ENCODE measurements around the gene OSTF1. TPM values are rescaled to one million over a fixed set of nuclear protein-coding genes. Genes with fewer than 3 reads are reported as not detected.

OSTF1 gene
- total and polyA plus RNA-seq, 12 donors = 15.8 to 37.7 (median 20.7) TPM

- 90% methylated on average over 4 of the region's 4 CpGs for WGBS, 2 donors
- Histone ChIP-seq H3K36me3 (peaks cover 0 to 84% (median 27%) of the 10 kb centered on the region in 9 donors), H3K4me3 (no peak overlapping the region), H3K4me1 (no peaks in the 10 kb centered on the region), H3K27ac (no peak overlapping the region), H3K9me3 (no peaks in the 10 kb centered on the region), H3K27me3 (no peaks in the 10 kb centered on the region)
- intact Hi-C loops (cut with DNase I) = no loop called here
- ATAC-seq (no peak), DNase-seq (no peak)
- TF ChIP-seq, protein P1, sequence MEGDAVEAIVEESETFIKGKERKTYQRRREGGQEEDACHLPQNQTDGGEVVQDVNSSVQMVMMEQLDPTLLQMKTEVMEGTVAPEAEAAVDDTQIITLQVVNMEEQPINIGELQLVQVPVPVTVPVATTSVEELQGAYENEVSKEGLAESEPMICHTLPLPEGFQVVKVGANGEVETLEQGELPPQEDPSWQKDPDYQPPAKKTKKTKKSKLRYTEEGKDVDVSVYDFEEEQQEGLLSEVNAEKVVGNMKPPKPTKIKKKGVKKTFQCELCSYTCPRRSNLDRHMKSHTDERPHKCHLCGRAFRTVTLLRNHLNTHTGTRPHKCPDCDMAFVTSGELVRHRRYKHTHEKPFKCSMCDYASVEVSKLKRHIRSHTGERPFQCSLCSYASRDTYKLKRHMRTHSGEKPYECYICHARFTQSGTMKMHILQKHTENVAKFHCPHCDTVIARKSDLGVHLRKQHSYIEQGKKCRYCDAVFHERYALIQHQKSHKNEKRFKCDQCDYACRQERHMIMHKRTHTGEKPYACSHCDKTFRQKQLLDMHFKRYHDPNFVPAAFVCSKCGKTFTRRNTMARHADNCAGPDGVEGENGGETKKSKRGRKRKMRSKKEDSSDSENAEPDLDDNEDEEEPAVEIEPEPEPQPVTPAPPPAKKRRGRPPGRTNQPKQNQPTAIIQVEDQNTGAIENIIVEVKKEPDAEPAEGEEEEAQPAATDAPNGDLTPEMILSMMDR (IDR thresholded peaks at IDR 0.05) = no peak
These were observed 43.9 kb downstream of the OSTF1 start for GRCh38 chr9:75132244-75132643.

DNA sequence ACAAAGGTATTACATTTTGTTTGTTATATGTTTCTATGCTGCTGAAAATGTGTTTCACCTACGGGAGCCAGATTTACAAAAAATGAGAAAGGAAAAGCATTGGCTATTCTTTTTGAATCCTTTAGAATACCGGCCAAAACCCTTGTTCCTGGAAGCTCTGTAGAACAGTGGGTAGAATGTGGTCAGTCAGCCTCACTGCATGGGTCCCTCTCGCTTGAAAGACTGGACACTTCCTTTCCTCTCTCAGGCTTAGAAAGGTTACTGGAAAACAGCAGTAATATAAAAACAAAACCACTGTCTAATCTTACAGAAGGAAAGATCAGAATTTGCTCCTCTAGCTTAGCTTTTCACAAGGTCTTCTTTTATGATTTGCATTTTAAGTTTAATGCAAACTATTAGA, 45.1 kb downstream of the OSTF1 start:
- no peak for DNase-seq
- ATAC-seq = no peak
- intact Hi-C loops (cut with DNase I) = no loop called here
- H3K4me3 ChIP-seq = no peak overlapping the region
- no peak overlapping the region for H3K27ac ChIP-seq
- no peaks in the 10 kb centered on the region for H3K27me3 ChIP-seq
- WGBS, 2 donors = 89 to 90% methylated on average over 3 of the region's 3 CpGs
- H3K9me3 ChIP-seq = no peaks in the 10 kb centered on the region
- no peaks in the 10 kb centered on the region for H3K4me1 ChIP-seq
- TF ChIP-seq, protein P1 (IDR thresholded peaks at IDR 0.05) = no peak
- peaks cover 0 to 96% (median 38%) of the 10 kb centered on the region in 9 donors for H3K36me3 ChIP-seq

DNA sequence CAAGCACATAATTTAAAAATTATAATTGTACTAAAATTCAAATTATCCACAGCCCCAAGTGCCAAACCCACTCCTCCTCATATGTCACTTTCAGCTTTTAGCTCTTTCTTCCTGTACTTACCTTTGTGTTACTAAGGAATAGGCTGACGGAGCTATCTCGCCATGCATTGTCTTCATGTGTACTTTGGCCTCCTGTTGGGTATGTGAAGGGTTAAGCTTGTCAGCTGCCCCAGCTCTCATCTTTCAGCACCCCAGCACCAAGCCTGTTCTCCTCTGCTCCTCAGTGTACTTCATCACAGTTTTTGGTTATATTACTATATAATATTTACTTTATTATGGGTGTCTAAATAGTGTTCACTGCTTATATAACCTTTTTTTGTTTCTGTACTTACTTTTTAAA, 46.2 kb downstream of the OSTF1 start:
- Histone ChIP-seq H3K27me3 (no peaks in the 10 kb centered on the region), H3K27ac (no peak overlapping the region), H3K9me3 (no peaks in the 10 kb centered on the region), H3K36me3 (peaks cover 0 to 98% (median 38%) of the 10 kb centered on the region in 9 donors), H3K4me1 (no peaks in the 10 kb centered on the region), H3K4me3 (no peak overlapping the region)
- WGBS, 2 donors = 71 to 97% methylated on average over 2 of the region's 2 CpGs
- TF ChIP-seq, protein P1 (IDR thresholded peaks at IDR 0.05) = no peak
- intact Hi-C loops (cut with DNase I) = no loop called here
- ATAC-seq (no peak), DNase-seq (no peak)

- H3K9me3 ChIP-seq = no peaks in the 10 kb centered on the region
- H3K36me3 ChIP-seq = peaks cover 0 to 100% (median 38%) of the 10 kb centered on the region in 9 donors
- H3K4me3 ChIP-seq = no peak overlapping the region
- TF ChIP-seq, protein P1 (IDR thresholded peaks at IDR 0.05) = no peak
- no peak for DNase-seq
- ATAC-seq = no peak
- 70 to 76% methylated on average over 1 of the region's 1 CpG for WGBS, 2 donors
- no peaks in the 10 kb centered on the region for H3K27me3 ChIP-seq
- no peak overlapping the region for H3K27ac ChIP-seq
- peaks cover 0 to 25% (median 0%) of the 10 kb centered on the region in 9 donors for H3K4me1 ChIP-seq
- intact Hi-C loops (cut with DNase I) = no loop called here
These were observed 50.1 kb downstream of the OSTF1 start for GRCh38 chr9:75138260-75139040.

Measured in heart right ventricle (tissue), 16 donors.